ENCODE measurements around the gene C1QC.

C1QC gene

DNA sequence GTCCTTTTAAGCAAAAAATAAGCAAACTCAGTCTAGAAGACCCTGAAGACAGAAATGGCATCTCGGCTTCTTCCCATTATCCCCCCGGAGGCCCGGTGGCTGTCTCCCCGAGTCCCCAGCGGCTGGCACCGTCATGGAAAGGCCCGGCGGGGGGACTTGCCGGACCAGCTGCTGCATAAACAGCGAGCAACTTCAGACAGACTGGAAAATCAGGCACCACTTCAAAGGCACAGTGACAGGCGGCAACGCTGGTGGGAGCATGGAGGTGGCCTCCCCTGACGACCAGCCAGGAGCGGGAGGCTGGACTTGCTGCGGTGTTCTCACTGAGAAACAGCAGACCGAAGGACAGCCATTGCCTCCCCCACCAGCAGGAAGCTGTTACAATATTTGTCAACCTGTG lies 25.4 kb upstream of the C1QC start:
- TF ChIP-seq, protein P1, sequence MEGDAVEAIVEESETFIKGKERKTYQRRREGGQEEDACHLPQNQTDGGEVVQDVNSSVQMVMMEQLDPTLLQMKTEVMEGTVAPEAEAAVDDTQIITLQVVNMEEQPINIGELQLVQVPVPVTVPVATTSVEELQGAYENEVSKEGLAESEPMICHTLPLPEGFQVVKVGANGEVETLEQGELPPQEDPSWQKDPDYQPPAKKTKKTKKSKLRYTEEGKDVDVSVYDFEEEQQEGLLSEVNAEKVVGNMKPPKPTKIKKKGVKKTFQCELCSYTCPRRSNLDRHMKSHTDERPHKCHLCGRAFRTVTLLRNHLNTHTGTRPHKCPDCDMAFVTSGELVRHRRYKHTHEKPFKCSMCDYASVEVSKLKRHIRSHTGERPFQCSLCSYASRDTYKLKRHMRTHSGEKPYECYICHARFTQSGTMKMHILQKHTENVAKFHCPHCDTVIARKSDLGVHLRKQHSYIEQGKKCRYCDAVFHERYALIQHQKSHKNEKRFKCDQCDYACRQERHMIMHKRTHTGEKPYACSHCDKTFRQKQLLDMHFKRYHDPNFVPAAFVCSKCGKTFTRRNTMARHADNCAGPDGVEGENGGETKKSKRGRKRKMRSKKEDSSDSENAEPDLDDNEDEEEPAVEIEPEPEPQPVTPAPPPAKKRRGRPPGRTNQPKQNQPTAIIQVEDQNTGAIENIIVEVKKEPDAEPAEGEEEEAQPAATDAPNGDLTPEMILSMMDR (IDR thresholded peaks at IDR 0.05; ENCODE audit: insufficient read depth, low read length, poor library complexity, severe bottlenecking) = no peak
- no peak for DNase-seq (ENCODE audit: extremely low read depth, insufficient read length)
- Histone ChIP-seq H3K36me3 (ENCODE audit: control insufficient read depth, insufficient read depth, low read length) (no peaks in the 10 kb centered on the region), H3K27me3 (replicated peaks; ENCODE audit: control insufficient read depth, insufficient read depth, low read length) (peaks cover 1% of the 10 kb centered on the region), H3K4me3 (replicated peaks; ENCODE audit: low read depth, low read length) (no peak overlapping the region)

DNA sequence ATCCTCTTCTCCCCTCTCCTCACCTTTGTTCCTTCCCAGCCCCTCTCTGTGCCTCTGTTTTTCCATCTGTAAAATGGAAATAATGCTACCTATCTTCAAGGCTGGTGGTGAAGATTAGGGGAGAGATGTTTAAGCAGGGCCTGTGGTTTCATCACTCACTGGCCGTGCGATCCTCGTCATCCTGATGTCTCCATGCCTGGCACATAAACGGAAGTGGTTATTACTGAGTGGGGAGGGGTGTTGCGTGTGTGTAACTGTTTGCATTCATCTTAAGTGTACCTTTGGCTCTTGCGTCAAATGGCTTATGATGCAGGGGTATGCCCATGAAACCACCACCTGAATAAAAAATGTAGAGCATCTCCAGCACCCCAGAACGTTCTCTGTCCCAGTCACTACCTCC lies 24.2 kb upstream of the C1QC start:
- Histone ChIP-seq H3K27me3 (replicated peaks; ENCODE audit: control insufficient read depth, insufficient read depth, low read length) (peaks cover 1% of the 10 kb centered on the region), H3K36me3 (ENCODE audit: control insufficient read depth, insufficient read depth, low read length) (no peaks in the 10 kb centered on the region), H3K4me3 (replicated peaks; ENCODE audit: low read depth, low read length) (no peak overlapping the region)
- TF ChIP-seq, protein P1 (IDR thresholded peaks at IDR 0.05; ENCODE audit: insufficient read depth, low read length, poor library complexity, severe bottlenecking) = no peak
- DNase-seq (ENCODE audit: extremely low read depth, insufficient read length) = no peak

DNA sequence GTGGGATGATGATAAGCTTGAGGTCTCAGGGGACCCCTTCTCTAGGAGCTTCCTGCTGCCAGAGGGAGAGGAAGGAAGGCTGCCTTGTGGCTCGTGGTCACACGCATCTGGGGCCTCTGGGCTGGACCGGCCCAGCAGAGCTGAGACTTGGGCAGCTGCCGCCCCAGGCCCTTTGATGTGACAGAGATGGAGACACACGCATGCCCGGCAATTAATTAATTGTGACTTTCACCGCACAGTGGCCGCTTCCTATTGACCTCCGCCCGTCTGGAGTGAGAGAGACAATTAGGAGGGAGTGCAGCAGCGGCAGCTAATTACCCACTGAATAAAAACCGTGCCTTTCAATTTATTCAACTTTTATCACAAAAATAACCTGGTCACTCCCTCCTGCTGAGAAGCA lies 23.6 kb upstream of the C1QC start:
- H3K36me3 ChIP-seq (ENCODE audit: control insufficient read depth, insufficient read depth, low read length) = no peaks in the 10 kb centered on the region
- DNase-seq (ENCODE audit: extremely low read depth, insufficient read length) = no peak
- TF ChIP-seq, protein P1 (IDR thresholded peaks at IDR 0.05; ENCODE audit: insufficient read depth, low read length, poor library complexity, severe bottlenecking) = no peak
- peaks cover 1% of the 10 kb centered on the region for H3K27me3 ChIP-seq (replicated peaks; ENCODE audit: control insufficient read depth, insufficient read depth, low read length)
- no peak overlapping the region for H3K4me3 ChIP-seq (replicated peaks; ENCODE audit: low read depth, low read length)

DNA sequence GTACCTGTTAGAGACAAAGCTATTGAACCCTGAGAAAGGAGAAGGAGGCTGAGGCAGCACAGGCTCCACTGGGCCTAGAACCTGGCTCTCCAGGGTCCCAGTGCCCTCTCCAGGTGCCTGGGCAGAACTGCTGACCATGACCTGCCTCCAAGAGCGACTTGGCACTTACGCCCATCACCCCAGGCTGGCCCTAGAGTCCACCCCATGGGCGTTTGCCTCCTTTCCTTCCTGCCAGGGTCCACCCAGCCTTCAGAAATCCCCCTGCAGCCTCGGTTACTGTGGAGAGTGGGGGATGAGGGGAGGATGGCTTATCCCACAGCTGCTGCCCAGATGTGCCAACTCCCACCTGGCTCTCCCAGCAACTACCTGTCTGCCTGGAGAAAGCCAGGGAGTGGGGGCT lies 21.7 kb upstream of the C1QC start:
- TF ChIP-seq, protein P1 (IDR thresholded peaks at IDR 0.05; ENCODE audit: insufficient read depth, low read length, poor library complexity, severe bottlenecking) = no peak
- Histone ChIP-seq H3K27me3 (replicated peaks; ENCODE audit: control insufficient read depth, insufficient read depth, low read length) (peaks cover 1% of the 10 kb centered on the region), H3K4me3 (replicated peaks; ENCODE audit: low read depth, low read length) (no peak overlapping the region), H3K36me3 (ENCODE audit: control insufficient read depth, insufficient read depth, low read length) (no peaks in the 10 kb centered on the region)
- no peak for DNase-seq (ENCODE audit: extremely low read depth, insufficient read length)

DNA sequence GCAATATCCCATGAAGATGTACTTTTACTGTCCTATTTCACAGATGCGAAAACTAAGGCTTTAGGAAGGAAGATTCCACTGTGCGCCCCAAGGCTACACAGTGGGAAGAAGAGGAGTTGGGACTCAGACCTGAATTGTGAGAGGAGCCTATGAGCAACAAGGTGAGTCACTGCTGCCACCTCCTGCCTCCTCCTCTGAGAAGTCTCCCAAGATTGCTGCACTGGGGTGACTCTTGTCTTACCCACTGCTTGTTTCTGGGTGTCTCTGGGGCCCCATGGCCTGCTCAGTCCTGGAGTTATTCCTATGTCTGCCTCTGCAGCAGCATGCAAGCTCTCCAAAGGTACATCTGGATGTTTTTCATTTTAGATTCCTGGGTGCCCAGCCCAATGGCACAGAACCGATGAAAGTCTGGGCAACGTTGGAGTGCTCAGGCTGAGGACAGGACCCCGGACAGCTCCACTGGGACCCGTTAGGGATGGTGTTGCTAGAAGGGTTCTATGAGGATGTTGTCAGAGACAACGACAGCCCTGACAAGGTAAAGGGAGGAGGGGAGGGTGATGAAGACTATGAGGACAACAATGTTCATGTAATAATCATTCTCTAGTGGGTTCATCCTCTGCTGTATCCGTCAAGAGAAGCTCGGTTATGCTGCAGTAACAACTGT lies 18.0 kb upstream of the C1QC start:
- H3K36me3 ChIP-seq (ENCODE audit: control insufficient read depth, insufficient read depth, low read length) = no peaks in the 10 kb centered on the region
- no peak overlapping the region for H3K4me3 ChIP-seq (replicated peaks; ENCODE audit: low read depth, low read length)
- H3K27me3 ChIP-seq (replicated peaks; ENCODE audit: control insufficient read depth, insufficient read depth, low read length) = no peaks in the 10 kb centered on the region; the same call in 1 of the 2 replicates
- no peak for DNase-seq (ENCODE audit: extremely low read depth, insufficient read length)
- TF ChIP-seq, protein P1 (IDR thresholded peaks at IDR 0.05; ENCODE audit: insufficient read depth, low read length, poor library complexity, severe bottlenecking) = no peak
